ENCODE measurements around the gene FAM222A. TPM values are rescaled to one million over a fixed set of nuclear protein-coding genes. Genes with fewer than 3 reads are reported as not detected.

The FAM222A gene
- total RNA-seq, 2 donors from 2014 or later, result 0.11 to 0.63 TPM

- Mint-ChIP-seq H3K4me1 (no peaks in the 10 kb centered on the region), H3K9me3 (no peaks in the 10 kb centered on the region), H3K27me3 (no peaks in the 10 kb centered on the region), H3K27ac (no peak overlapping the region), H3K36me3 (ENCODE audit: low read depth) (no peaks in the 10 kb centered on the region), H3K4me3 (no peak overlapping the region)
- ATAC-seq (replicated peaks), result no peak
Observed at GRCh38 chr12:109803678-109804077, 90.1 kb downstream of the FAM222A start.

- Mint-ChIP-seq H3K4me3 (no peak overlapping the region), H3K9me3 (no peaks in the 10 kb centered on the region), H3K27ac (no peak overlapping the region), H3K36me3 (ENCODE audit: low read depth) (no peaks in the 10 kb centered on the region), H3K27me3 (no peaks in the 10 kb centered on the region), H3K4me1 (no peaks in the 10 kb centered on the region)
- ATAC-seq (replicated peaks), result peak; percentile 79
Observed at GRCh38 chr12:109804820-109805761, 91.5 kb downstream of the FAM222A start.

DNA sequence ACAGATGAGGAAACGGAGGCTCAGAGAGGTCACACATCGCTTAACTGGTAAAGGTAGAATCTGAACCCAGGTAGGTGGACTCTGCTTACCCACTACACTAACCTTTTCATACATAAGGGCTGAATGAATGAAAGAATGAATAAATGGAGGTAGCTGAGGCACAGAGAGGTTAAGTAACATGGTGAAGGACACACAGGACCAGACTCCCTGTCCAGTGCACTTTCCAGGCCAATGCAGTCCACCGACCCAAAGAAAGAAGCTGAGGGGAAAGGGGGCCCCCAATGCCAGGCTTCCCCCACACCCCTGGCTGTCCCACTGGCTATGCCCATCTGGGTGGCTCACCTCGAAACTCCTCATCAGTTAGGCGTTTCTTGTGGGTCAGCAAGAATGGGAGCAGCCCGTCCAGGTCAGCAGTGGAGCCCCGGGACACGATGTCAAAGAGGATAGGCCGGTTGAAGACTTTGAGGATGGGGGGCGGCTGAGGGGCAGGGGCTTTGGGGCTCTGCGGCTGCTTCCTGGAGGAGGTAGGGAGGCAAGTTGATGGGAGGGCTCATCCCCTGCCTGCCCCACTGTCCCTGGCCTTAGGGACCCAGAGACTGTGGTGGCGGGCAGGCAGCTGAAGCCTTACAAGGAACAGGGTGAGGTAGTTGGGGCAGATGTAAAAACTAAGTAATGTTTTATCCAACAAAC lies 94.5 kb downstream of the FAM222A start:
- H3K4me1 Mint-ChIP-seq, result no peaks in the 10 kb centered on the region
- H3K9me3 Mint-ChIP-seq, result no peaks in the 10 kb centered on the region
- no peaks in the 10 kb centered on the region for H3K27me3 Mint-ChIP-seq
- no peaks in the 10 kb centered on the region for H3K36me3 Mint-ChIP-seq (ENCODE audit: low read depth)
- H3K4me3 Mint-ChIP-seq, result no peak overlapping the region
- H3K27ac Mint-ChIP-seq, result no peak overlapping the region
- ATAC-seq (replicated peaks), result no peak

GRCh38 chr12:109808876-109809646 lies 95.4 kb downstream of the FAM222A start:
- no peak for ATAC-seq (replicated peaks)
- Mint-ChIP-seq H3K36me3 (ENCODE audit: low read depth) (no peaks in the 10 kb centered on the region), H3K27me3 (no peaks in the 10 kb centered on the region), H3K4me3 (no peak overlapping the region), H3K9me3 (no peaks in the 10 kb centered on the region), H3K4me1 (no peaks in the 10 kb centered on the region), H3K27ac (no peak overlapping the region)

DNA sequence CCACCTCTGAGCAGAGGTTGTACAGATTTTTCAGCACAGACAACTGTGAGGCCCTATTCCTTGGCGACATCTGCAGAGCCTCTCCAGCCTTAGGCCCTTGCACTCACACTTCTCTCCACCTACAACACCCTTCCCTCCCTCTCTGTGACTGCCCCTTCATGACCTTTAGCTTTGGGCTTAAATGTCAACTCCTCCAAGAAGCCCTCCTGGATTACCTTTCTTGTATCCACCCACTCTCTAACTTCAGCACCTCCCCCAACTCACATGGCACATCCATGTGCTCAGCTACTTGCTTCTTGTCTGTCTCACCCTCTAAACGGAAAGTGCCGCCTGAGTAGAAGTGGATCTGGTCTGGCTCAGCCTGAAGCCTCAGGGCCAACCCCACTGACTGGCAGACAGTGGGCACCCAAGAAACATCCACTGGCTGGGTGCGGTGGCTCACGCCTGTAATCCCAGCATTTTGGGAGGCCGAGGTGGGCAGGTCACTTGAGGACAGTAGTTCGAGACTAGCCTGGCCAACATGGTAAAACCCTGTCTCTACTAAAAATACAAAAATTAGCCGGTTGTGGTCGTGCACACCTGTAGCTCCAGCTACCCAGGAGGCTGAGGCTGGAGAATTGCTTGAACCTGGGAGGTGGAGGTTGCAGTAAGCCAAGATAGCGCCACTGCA lies 97.5 kb downstream of the FAM222A start:
- Mint-ChIP-seq H3K9me3 (no peaks in the 10 kb centered on the region), H3K27ac (no peak overlapping the region), H3K36me3 (ENCODE audit: low read depth) (no peaks in the 10 kb centered on the region), H3K4me3 (no peak overlapping the region), H3K4me1 (no peaks in the 10 kb centered on the region), H3K27me3 (no peaks in the 10 kb centered on the region)
- ATAC-seq (replicated peaks), result no peak

- H3K4me3 Mint-ChIP-seq, result no peak overlapping the region
- H3K27me3 Mint-ChIP-seq, result no peaks in the 10 kb centered on the region
- H3K9me3 Mint-ChIP-seq, result no peaks in the 10 kb centered on the region
- H3K36me3 Mint-ChIP-seq (ENCODE audit: low read depth), result no peaks in the 10 kb centered on the region
- ATAC-seq (replicated peaks), result no peak
- H3K27ac Mint-ChIP-seq, result no peak overlapping the region
- no peaks in the 10 kb centered on the region for H3K4me1 Mint-ChIP-seq
Observed at GRCh38 chr12:109811624-109811995, 98.0 kb downstream of the FAM222A start.

- no peaks in the 10 kb centered on the region for H3K4me1 Mint-ChIP-seq
- no peak overlapping the region for H3K27ac Mint-ChIP-seq
- H3K27me3 Mint-ChIP-seq, result no peaks in the 10 kb centered on the region
- H3K4me3 Mint-ChIP-seq, result no peak overlapping the region
- no peaks in the 10 kb centered on the region for H3K9me3 Mint-ChIP-seq
- H3K36me3 Mint-ChIP-seq (ENCODE audit: low read depth), result no peaks in the 10 kb centered on the region
- ATAC-seq (replicated peaks), result no peak
Observed at GRCh38 chr12:109813810-109814416, 100.3 kb downstream of the FAM222A start.

- no peaks in the 10 kb centered on the region for H3K4me1 Mint-ChIP-seq
- ATAC-seq (replicated peaks), result no peak
Observed at GRCh38 chr12:109814600-109815150, 101.0 kb downstream of the FAM222A start.

DNA sequence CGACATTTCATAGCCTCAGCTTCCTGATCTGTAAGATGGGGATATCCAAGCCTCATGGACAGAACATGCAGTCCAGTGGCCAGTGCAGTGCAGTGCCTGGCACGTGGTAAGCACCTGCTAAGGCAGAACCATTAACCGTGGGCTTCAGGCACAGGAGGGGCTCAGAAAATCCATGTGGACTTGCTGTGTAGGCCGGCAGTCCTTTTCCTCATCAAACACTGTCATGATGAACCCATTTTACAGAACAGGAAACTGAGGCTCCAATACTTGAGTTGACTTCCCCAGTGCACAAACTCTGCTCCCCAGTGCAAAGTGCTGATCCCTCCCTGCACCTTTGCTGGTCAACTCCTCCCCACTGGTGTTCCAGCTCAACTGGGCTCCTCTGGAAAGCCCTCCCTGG lies 101.6 kb downstream of the FAM222A start:
- no peak overlapping the region for H3K27ac Mint-ChIP-seq
- no peaks in the 10 kb centered on the region for H3K36me3 Mint-ChIP-seq (ENCODE audit: low read depth)
- H3K27me3 Mint-ChIP-seq, result peaks cover 4% of the 10 kb centered on the region
- H3K9me3 Mint-ChIP-seq, result no peaks in the 10 kb centered on the region
- H3K4me1 Mint-ChIP-seq, result no peaks in the 10 kb centered on the region
- H3K4me3 Mint-ChIP-seq, result no peak overlapping the region
- ATAC-seq (replicated peaks), result no peak

More at GRCh38 chr12:109814600-109815150, 101.0 kb downstream of the FAM222A start:
- no peak overlapping the region for H3K4me3 Mint-ChIP-seq
- H3K9me3 Mint-ChIP-seq, result no peaks in the 10 kb centered on the region
- no peaks in the 10 kb centered on the region for H3K27me3 Mint-ChIP-seq
- no peaks in the 10 kb centered on the region for H3K36me3 Mint-ChIP-seq (ENCODE audit: low read depth)
- no peak overlapping the region for H3K27ac Mint-ChIP-seq

GRCh38 chr12:109815757-109816617 lies 102.4 kb downstream of the FAM222A start:
- no peak overlapping the region for H3K27ac Mint-ChIP-seq
- no peak overlapping the region for H3K4me3 Mint-ChIP-seq
- H3K4me1 Mint-ChIP-seq, result no peaks in the 10 kb centered on the region
- H3K27me3 Mint-ChIP-seq, result peaks cover 4% of the 10 kb centered on the region
- H3K9me3 Mint-ChIP-seq, result no peaks in the 10 kb centered on the region
- ATAC-seq (replicated peaks), result no peak
- no peaks in the 10 kb centered on the region for H3K36me3 Mint-ChIP-seq (ENCODE audit: low read depth)

DNA sequence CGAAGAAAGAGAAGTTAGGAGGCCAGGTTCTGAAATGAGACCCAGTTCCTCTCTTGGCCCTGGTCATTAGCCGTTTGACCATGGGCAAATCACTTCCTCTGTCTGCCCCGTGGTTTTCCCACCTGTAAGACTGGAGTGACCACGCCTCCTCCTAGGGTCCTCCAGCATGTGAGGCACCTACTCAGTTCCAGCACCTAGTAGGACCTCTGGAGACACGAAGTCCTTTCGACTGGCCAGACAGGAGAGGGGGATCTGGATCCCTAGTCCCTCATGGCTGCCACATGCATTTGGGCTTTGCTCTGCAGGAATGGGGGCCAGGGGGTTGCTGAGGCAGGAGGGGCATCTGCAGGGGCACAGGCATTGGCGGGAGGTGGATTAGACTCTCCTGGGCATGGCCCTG lies 103.2 kb downstream of the FAM222A start:
- H3K4me1 Mint-ChIP-seq, result no peaks in the 10 kb centered on the region
- no peaks in the 10 kb centered on the region for H3K9me3 Mint-ChIP-seq
- H3K27me3 Mint-ChIP-seq, result peaks cover 7% of the 10 kb centered on the region
- no peaks in the 10 kb centered on the region for H3K36me3 Mint-ChIP-seq (ENCODE audit: low read depth)
- ATAC-seq (replicated peaks), result no peak
- H3K27ac Mint-ChIP-seq, result no peak overlapping the region
- H3K4me3 Mint-ChIP-seq, result no peak overlapping the region

DNA sequence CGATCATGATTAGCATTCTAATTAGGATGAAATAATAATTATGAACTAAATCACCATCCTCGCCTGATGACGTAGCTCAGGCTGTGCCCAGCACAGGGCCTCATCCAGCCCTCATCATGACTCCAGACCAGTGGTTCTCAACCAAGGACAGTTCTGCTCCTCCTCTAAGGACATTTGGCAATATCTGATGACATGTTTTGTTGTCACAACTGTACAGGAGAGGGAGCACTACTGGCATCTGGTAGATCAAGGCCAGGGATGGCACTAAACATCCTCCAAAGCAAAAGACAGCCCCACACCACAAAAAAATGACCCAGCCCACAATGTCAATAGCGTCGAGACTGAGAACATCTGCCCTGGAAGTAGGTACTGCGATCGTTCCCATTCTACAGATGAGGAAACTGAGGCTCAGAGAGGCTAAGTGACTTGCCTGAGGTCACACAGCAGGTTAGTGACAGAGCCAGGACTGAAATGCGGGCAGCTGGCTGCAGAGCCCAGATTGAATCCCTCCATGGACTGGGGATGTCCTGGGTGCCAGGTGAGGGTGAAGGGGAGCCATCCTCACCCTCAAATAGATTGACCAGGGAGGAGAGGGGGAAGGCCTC lies 104.1 kb downstream of the FAM222A start:
- no peaks in the 10 kb centered on the region for H3K4me1 Mint-ChIP-seq
- H3K27me3 Mint-ChIP-seq, result peaks cover 8% of the 10 kb centered on the region
- H3K9me3 Mint-ChIP-seq, result no peaks in the 10 kb centered on the region
- H3K27ac Mint-ChIP-seq, result no peak overlapping the region
- H3K36me3 Mint-ChIP-seq (ENCODE audit: low read depth), result no peaks in the 10 kb centered on the region
- no peak for ATAC-seq (replicated peaks)
- H3K4me3 Mint-ChIP-seq, result no peak overlapping the region
